GM12873 (cell line): Measurements from ENCODE around the gene MSI2.

Experiments used
- CTCF ChIP-seq: IDR thresholded peaks from 2 replicates; pipeline ENCODE4 v1.5.1; 2012; ENCODE audit warnings: low read depth, mild to moderate bottlenecking, moderate library complexity, low read length, control low read depth; ENCODE audit not compliant: insufficient read depth; ENCODE audit errors: missing control alignments

Gene MSI2

GRCh38 chr17:57582881-57583756, 326.8 kb downstream of the MSI2 start:
- no peak for TF ChIP-seq CTCF

GRCh38 chr17:57584050-57584551, 327.8 kb downstream of the MSI2 start:
- no peak for TF ChIP-seq CTCF

- TF ChIP-seq CTCF = no peak
These were observed 329.2 kb downstream of the MSI2 start for GRCh38 chr17:57585341-57586195.

- no peak for TF ChIP-seq CTCF
These were observed 329.9 kb downstream of the MSI2 start for GRCh38 chr17:57586196-57586740.

- no peak for TF ChIP-seq CTCF
These were observed 330.4 kb downstream of the MSI2 start for GRCh38 chr17:57586742-57587141.

GRCh38 chr17:57587193-57587969, 331.1 kb downstream of the MSI2 start:
- TF ChIP-seq CTCF = no peak
